Naive thymus-derived CD8-positive, alpha-beta T cell (primary cell): ENCODE results near the gene AP3B1. TPM values are rescaled to one million over a fixed set of nuclear protein-coding genes. Genes with fewer than 3 reads are reported as not detected.

Experiments used
- ATAC-seq, 2 donors: fragments of 150-1000 bp; cut with Tn5 transposase in 1 of 2; sonication (Bioruptor Pico), chemical (Tn5 transposase) in 1 of 2; 1 replicate in 1 of 2; 2 replicates in 1 of 2; pipeline ENCODE4 v1.10.0; 2021; ENCODE audit warnings: mild to moderate bottlenecking in 2 of 2, moderate library complexity in 2 of 2
- POLR2A ChIA-PET: fragments of 350-600 bp; sonication (Branson Sonifier 250); formaldehyde crosslinking; loops from one replicate; lab custom pipeline; 2021; ENCODE audit warnings: antibody characterized with exemption; lab: Charles Lee
- DNase-seq, 10 donors: peaks; one replicate each; pipeline versions ENCODE4 v3.0.0 to v3.0.0-alpha.2; 2020 to 2022
- H3K27ac Mint-ChIP-seq, 10 donors: one replicate each; pipeline ENCODE4 v1.8.0; 2020 to 2022; ENCODE audit warnings: mild to moderate bottlenecking in 10 of 10, mixed read lengths in 10 of 10, moderate library complexity in 4 of 10, inconsistent platforms in 1 of 10
- H3K27me3 Mint-ChIP-seq, 5 donors: one replicate each; pipeline ENCODE4 v1.8.0; 2021 to 2022; ENCODE audit warnings: mixed read lengths in 5 of 5
- H3K36me3 Mint-ChIP-seq, 3 donors: one replicate each; pipeline ENCODE4 v1.8.0; 2020 to 2022; ENCODE audit warnings: mixed read lengths in 3 of 3, mild to moderate bottlenecking in 2 of 3, inconsistent platforms in 1 of 3
- H3K4me1 Mint-ChIP-seq, 4 donors: one replicate each; pipeline ENCODE4 v1.8.0; 2021 to 2022; ENCODE audit warnings: mixed read lengths in 4 of 4
- H3K4me3 Mint-ChIP-seq, 10 donors: one replicate each; pipeline ENCODE4 v1.8.0; 2020 to 2022; ENCODE audit warnings: mild to moderate bottlenecking in 10 of 10, mixed read lengths in 10 of 10, moderate library complexity in 6 of 10, inconsistent platforms in 1 of 10
- H3K9me3 Mint-ChIP-seq, 9 donors: one replicate each; pipeline ENCODE4 v1.8.0; 2020 to 2022; ENCODE audit warnings: mixed read lengths in 9 of 9, mild to moderate bottlenecking in 3 of 9, inconsistent platforms in 1 of 9, moderate library complexity in 1 of 9
- polyA plus RNA-seq, 3 donors: library from polyadenylated mRNA; unstranded; fragments of 300-500 nt; fragmentation: Illumina TruSeq; gene quantifications; one replicate each; pipeline ENCODE4 v1.2.3, GENCODE V29; 2021
- total RNA-seq, 8 experiments: library from RNA in 2 of 8; stranded (reverse) in 2 of 8; gene quantifications; one replicate each; pipeline ENCODE4 v1.2.3 and lab custom pipeline; 2021 to 2026

The AP3B1 gene
- total and polyA plus RNA-seq, 5 experiments from 2014 or later, result 19.8 to 36.4 (median 26.2) TPM

- DNase-seq, result no peak
- H3K4me3 Mint-ChIP-seq, result peak overlapping the region in 2 of 10 donors; percentile 60 to 69
- H3K27me3 Mint-ChIP-seq, result no peaks in the 10 kb centered on the region
- no peaks in the 10 kb centered on the region for H3K9me3 Mint-ChIP-seq
- POLR2A ChIA-PET, result no interaction called here
- H3K27ac Mint-ChIP-seq, result peak overlapping the region in 3 of 10 donors; percentile 9 to 47 (median 18)
- peaks cover 8 to 66% (median 33%) of the 10 kb centered on the region in 3 donors for H3K36me3 Mint-ChIP-seq
- no peak for ATAC-seq
- peaks cover 0 to 18% (median 0%) of the 10 kb centered on the region in 4 donors for H3K4me1 Mint-ChIP-seq
Observed at GRCh38 chr5:78113689-78114264, 180.7 kb downstream of the AP3B1 start.

- ATAC-seq, result no peak
- Mint-ChIP-seq H3K36me3 (peaks cover 8 to 66% (median 32%) of the 10 kb centered on the region in 3 donors), H3K4me3 (peak overlapping the region in 1 of 10 donors; percentile 40), H3K27ac (no peak overlapping the region), H3K4me1 (peaks cover 0 to 21% (median 0%) of the 10 kb centered on the region in 4 donors), H3K27me3 (no peaks in the 10 kb centered on the region), H3K9me3 (no peaks in the 10 kb centered on the region)
- POLR2A ChIA-PET, result no interaction called here
- no peak for DNase-seq
Observed at GRCh38 chr5:78112931-78113330, 181.6 kb downstream of the AP3B1 start.

- Mint-ChIP-seq H3K36me3 (peaks cover 19 to 68% (median 35%) of the 10 kb centered on the region in 3 donors), H3K27ac (peak overlapping the region in 2 of 10 donors; percentile 10 to 66), H3K27me3 (no peaks in the 10 kb centered on the region), H3K9me3 (no peaks in the 10 kb centered on the region), H3K4me1 (peaks cover 0 to 31% (median 2%) of the 10 kb centered on the region in 4 donors), H3K4me3 (peak overlapping the region in 1 of 10 donors; percentile 64)
- ATAC-seq (no peak), DNase-seq (no peak)
- POLR2A ChIA-PET, result no interaction called here
Observed at GRCh38 chr5:78109891-78110324, 184.6 kb downstream of the AP3B1 start.

GRCh38 chr5:78108564-78108963 is 185.9 kb downstream of the AP3B1 start:
- ATAC-seq (no peak), DNase-seq (no peak)
- Mint-ChIP-seq H3K36me3 (peaks cover 12 to 56% (median 25%) of the 10 kb centered on the region in 3 donors), H3K27ac (no peak overlapping the region), H3K27me3 (no peaks in the 10 kb centered on the region), H3K9me3 (no peaks in the 10 kb centered on the region), H3K4me3 (no peak overlapping the region), H3K4me1 (peaks cover 0 to 25% (median 2%) of the 10 kb centered on the region in 4 donors)
- POLR2A ChIA-PET, result no interaction called here

GRCh38 chr5:78103232-78103918 is 191.1 kb downstream of the AP3B1 start:
- peaks cover 0 to 21% (median 2%) of the 10 kb centered on the region in 4 donors for H3K4me1 Mint-ChIP-seq
- H3K9me3 Mint-ChIP-seq, result no peaks in the 10 kb centered on the region
- ATAC-seq (no peak), DNase-seq (no peak)
- no peaks in the 10 kb centered on the region for H3K27me3 Mint-ChIP-seq
- H3K36me3 Mint-ChIP-seq, result peaks cover 15 to 60% (median 36%) of the 10 kb centered on the region in 3 donors
- POLR2A ChIA-PET, result no interaction called here
- peak overlapping the region in 1 of 10 donors; percentile 28 for H3K27ac Mint-ChIP-seq
- no peak overlapping the region for H3K4me3 Mint-ChIP-seq

GRCh38 chr5:78102500-78102899 is 192.0 kb downstream of the AP3B1 start:
- Mint-ChIP-seq H3K36me3 (peaks cover 15 to 54% (median 36%) of the 10 kb centered on the region in 3 donors), H3K9me3 (peaks cover 0 to 2% (median 0%) of the 10 kb centered on the region in 9 donors), H3K4me1 (peaks cover 0 to 17% (median 2%) of the 10 kb centered on the region in 4 donors), H3K27me3 (no peaks in the 10 kb centered on the region), H3K27ac (no peak overlapping the region), H3K4me3 (no peak overlapping the region)
- DNase-seq (no peak), ATAC-seq (no peak)
- POLR2A ChIA-PET, result no interaction called here

GRCh38 chr5:78095125-78095524 is 199.4 kb downstream of the AP3B1 start:
- no peak for DNase-seq
- no peak for ATAC-seq
- peaks cover 0 to 4% (median 0%) of the 10 kb centered on the region in 4 donors for H3K4me1 Mint-ChIP-seq
- H3K4me3 Mint-ChIP-seq, result no peak overlapping the region
- peaks cover 0 to 2% (median 0%) of the 10 kb centered on the region in 9 donors for H3K9me3 Mint-ChIP-seq
- peaks cover 9 to 68% (median 61%) of the 10 kb centered on the region in 3 donors for H3K36me3 Mint-ChIP-seq
- no peaks in the 10 kb centered on the region for H3K27me3 Mint-ChIP-seq
- no peak overlapping the region for H3K27ac Mint-ChIP-seq
- POLR2A ChIA-PET, result no interaction called here

- Mint-ChIP-seq H3K4me1 (peaks cover 0 to 4% (median 0%) of the 10 kb centered on the region in 4 donors), H3K27me3 (no peaks in the 10 kb centered on the region), H3K4me3 (no peak overlapping the region), H3K9me3 (no peaks in the 10 kb centered on the region), H3K36me3 (peaks cover 25 to 75% (median 68%) of the 10 kb centered on the region in 3 donors), H3K27ac (no peak overlapping the region)
- POLR2A ChIA-PET, result no interaction called here
- ATAC-seq, result no peak
- DNase-seq, result no peak
Observed at GRCh38 chr5:78090002-78090401, 204.5 kb downstream of the AP3B1 start.

- peaks cover 0 to 17% (median 0%) of the 10 kb centered on the region in 9 donors for H3K9me3 Mint-ChIP-seq
- no peaks in the 10 kb centered on the region for H3K4me1 Mint-ChIP-seq
- H3K27ac Mint-ChIP-seq, result no peak overlapping the region
- DNase-seq, result no peak
- H3K36me3 Mint-ChIP-seq, result peaks cover 18 to 49% (median 25%) of the 10 kb centered on the region in 3 donors
- no peak overlapping the region for H3K4me3 Mint-ChIP-seq
- ATAC-seq, result no peak
- POLR2A ChIA-PET, result no interaction called here
- no peaks in the 10 kb centered on the region for H3K27me3 Mint-ChIP-seq
Observed at GRCh38 chr5:78078858-78079257, 215.6 kb downstream of the AP3B1 start.

GRCh38 chr5:78077369-78078068 is 217.0 kb downstream of the AP3B1 start:
- no peaks in the 10 kb centered on the region for H3K4me1 Mint-ChIP-seq
- DNase-seq (no peak), ATAC-seq (no peak)
- H3K36me3 Mint-ChIP-seq, result peaks cover 22 to 48% (median 23%) of the 10 kb centered on the region in 3 donors
- no peak overlapping the region for H3K27ac Mint-ChIP-seq
- POLR2A ChIA-PET, result no interaction called here
- peaks cover 0 to 17% (median 0%) of the 10 kb centered on the region in 9 donors for H3K9me3 Mint-ChIP-seq
- H3K4me3 Mint-ChIP-seq, result no peak overlapping the region
- H3K27me3 Mint-ChIP-seq, result no peaks in the 10 kb centered on the region

GRCh38 chr5:78076351-78076750 is 218.1 kb downstream of the AP3B1 start:
- H3K36me3 Mint-ChIP-seq, result peaks cover 22 to 48% (median 24%) of the 10 kb centered on the region in 3 donors
- H3K4me1 Mint-ChIP-seq, result no peaks in the 10 kb centered on the region
- peaks cover 0 to 17% (median 0%) of the 10 kb centered on the region in 9 donors for H3K9me3 Mint-ChIP-seq
- ATAC-seq, result no peak
- no peak overlapping the region for H3K4me3 Mint-ChIP-seq
- POLR2A ChIA-PET, result no interaction called here
- no peak for DNase-seq
- no peaks in the 10 kb centered on the region for H3K27me3 Mint-ChIP-seq
- H3K27ac Mint-ChIP-seq, result peak overlapping the region in 1 of 10 donors; percentile 41

GRCh38 chr5:78075301-78075700 is 219.2 kb downstream of the AP3B1 start:
- H3K4me1 Mint-ChIP-seq, result no peaks in the 10 kb centered on the region
- peaks cover 0 to 17% (median 3%) of the 10 kb centered on the region in 9 donors for H3K9me3 Mint-ChIP-seq
- H3K27ac Mint-ChIP-seq, result no peak overlapping the region
- no peak for DNase-seq
- H3K27me3 Mint-ChIP-seq, result no peaks in the 10 kb centered on the region
- POLR2A ChIA-PET, result no interaction called here
- peaks cover 22 to 54% (median 27%) of the 10 kb centered on the region in 3 donors for H3K36me3 Mint-ChIP-seq
- no peak overlapping the region for H3K4me3 Mint-ChIP-seq
- no peak for ATAC-seq
